ENCODE measurements around the gene NPM3. TPM values are rescaled to one million over a fixed set of nuclear protein-coding genes. Genes with fewer than 3 reads are reported as not detected.

Gene NPM3
- total and polyA plus RNA-seq, 2 of the 8 experiments (the other 6 are each of a cell fraction or from before 2014, with no cell fraction given), result 127 to 175 TPM

DNA sequence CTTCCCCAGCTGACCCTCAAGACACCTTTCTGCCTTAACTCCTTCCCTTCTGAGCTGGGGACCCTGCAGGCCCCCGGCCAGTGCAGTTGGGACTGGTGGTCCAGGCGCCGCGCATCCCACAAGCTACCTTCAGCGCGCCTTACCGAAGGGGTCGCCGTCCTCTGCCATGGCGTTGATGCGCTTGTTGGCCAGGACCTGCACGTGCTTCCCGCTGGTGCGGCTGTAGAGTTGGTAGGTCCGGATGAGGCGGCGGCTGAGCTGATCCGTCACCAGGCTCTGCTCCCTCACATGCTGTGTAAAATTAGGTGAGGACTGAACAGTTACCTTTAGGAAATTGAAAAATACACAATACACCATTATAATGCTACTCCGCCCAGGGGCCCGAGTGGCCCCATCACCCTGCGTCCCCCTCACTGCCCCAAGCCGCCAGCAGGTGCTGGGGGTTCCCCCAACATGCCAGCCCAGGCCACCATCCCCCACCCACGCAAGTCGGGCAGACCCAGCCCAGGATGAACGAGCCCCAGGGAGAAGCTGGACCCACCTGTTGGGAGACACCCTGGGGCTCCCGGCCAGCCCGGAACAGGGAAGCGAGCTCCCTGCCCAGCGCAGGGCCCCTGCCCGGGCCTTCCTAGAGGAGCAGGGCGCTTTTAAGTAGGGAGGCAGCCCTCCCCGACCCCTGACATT lies 8.5 kb downstream of the NPM3 start:
- H2BK120ac ChIP-seq (replicated peaks; ENCODE audit: low read depth, low read length), result no peak overlapping the region
- peak overlapping the region; percentile 47 to 76 for H3K4me2 ChIP-seq (ENCODE audit: insufficient read depth in 1 of 2, low read depth in 2 of 2, low read length in 2 of 2)
- peaks cover 16 to 42% (median 28%) of the 10 kb centered on the region in 4 experiments for H3K4me1 ChIP-seq (replicated peaks in 1 of 4; ENCODE audit: control insufficient read depth in 3 of 4, insufficient read depth in 4 of 4, low read length in 3 of 4)
- no peak overlapping the region for H4K91ac ChIP-seq (replicated peaks; ENCODE audit: insufficient read length, low read length)
- no peak overlapping the region for H4K5ac ChIP-seq (ENCODE audit: insufficient read length, low read depth, low read length)
- ChIA-PET POLR2A (ENCODE audit: partially characterized antibody) (interaction anchor here (0.5 to 4.7 kb wide), 7 partner anchors 9 to 400 kb away, joined by 3 to 19 read pairs (median 3); partner anchors contain the start of genes NPM3 and OGA), CTCF (ENCODE audit: partially characterized antibody) (interaction anchor here (1.4 to 9.2 kb wide), 10 partner anchors 9 to 561 kb away, joined by 3 to 100 read pairs (median 8); partner anchors contain the start of gene NPM3)
- H3K4ac ChIP-seq (replicated peaks; ENCODE audit: insufficient read length, low read depth, low read length), result no peak overlapping the region
- no peaks in the 10 kb centered on the region for H3K79me2 ChIP-seq (ENCODE audit: control insufficient read depth in 1 of 2, insufficient read depth in 2 of 2, low read length in 2 of 2)
- no peaks in the 10 kb centered on the region for H3K9me3 ChIP-seq (ENCODE audit: insufficient read depth in 2 of 2, low read depth in 1 of 2, low read length in 1 of 2)
- H3K27me3 ChIP-seq (replicated peaks in 1 of 4; ENCODE audit: control insufficient read depth in 3 of 4, extremely low read depth in 1 of 4, insufficient read depth in 3 of 4, low read length in 3 of 4), result peaks cover 50 to 74% (median 69%) of the 10 kb centered on the region in 4 experiments
- no peak overlapping the region for H3K56ac ChIP-seq (replicated peaks; ENCODE audit: insufficient read length, low read depth, low read length)
- H4K20me1 ChIP-seq (replicated peaks in 1 of 2; ENCODE audit: control insufficient read depth in 1 of 2, insufficient read depth in 2 of 2, low read length in 2 of 2), result peaks cover 0 to 20% of the 10 kb centered on the region in 2 experiments
- H4K8ac ChIP-seq (ENCODE audit: extremely low read depth, insufficient read depth, low read length), result peak overlapping the region; percentile 51
- H3K4me3 ChIP-seq (ENCODE audit: extremely low read depth in 1 of 4, insufficient read depth in 2 of 4, low read depth in 3 of 4, low read length in 4 of 4), result peak overlapping the region in 3 of 4 experiments; percentile 27 to 54 (median 35); a peak in 6 of 8 replicates
- FAIRE-seq (no peak), DNase-seq (ENCODE audit: low read depth in 1 of 2, low spot score in 2 of 2) (peak in 1 of 2 experiments; percentile 79)
- H2BK20ac ChIP-seq (ENCODE audit: low read length), result no peak overlapping the region
- H2AK5ac ChIP-seq (ENCODE audit: low read depth, low read length), result no peak overlapping the region
- H2BK5ac ChIP-seq (ENCODE audit: low read depth, low read length), result no peak overlapping the region
- H3K23ac ChIP-seq (ENCODE audit: insufficient read length), result no peak overlapping the region
- H3K14ac ChIP-seq (ENCODE audit: insufficient read length), result no peak overlapping the region
- no peak overlapping the region for H2AFZ ChIP-seq (ENCODE audit: low read length)
- no peak overlapping the region for H3K27ac ChIP-seq (ENCODE audit: low read depth, low read length)
- H3K23me2 ChIP-seq (ENCODE audit: low read depth, low read length), result peaks cover 19% of the 10 kb centered on the region
- H3K36me3 ChIP-seq (ENCODE audit: control insufficient read depth in 2 of 4, insufficient read depth in 4 of 4, low read length in 3 of 4), result no peaks in the 10 kb centered on the region; a peak in 1 of 8 replicates
- no peaks in the 10 kb centered on the region for H3K79me1 ChIP-seq (ENCODE audit: low read depth, low read length)
- H3K18ac ChIP-seq (ENCODE audit: extremely low read depth, low read length), result peak overlapping the region; percentile 24; the same call in 1 of the 2 replicates
- H2BK12ac ChIP-seq (ENCODE audit: low read depth, low read length), result peak overlapping the region; percentile 71; the same call in 1 of the 2 replicates
- H2BK15ac ChIP-seq (ENCODE audit: low read length), result peak overlapping the region; percentile 72; the same call in 1 of the 2 replicates
- WGBS, 2 experiments (ENCODE audit: extremely low coverage in 1 of 2, insufficient coverage in 1 of 2, insufficient read length in 1 of 2, insufficient replicate concordance in 2 of 2, low coverage in 1 of 2, low lambda C conversion rate in 2 of 2, missing lambda C conversion rate in 1 of 2), result 5% methylated on average over 24 of the region's 32 CpGs; no CpG with 5 or more reads in 1 of the 2 experiments
- no peak overlapping the region for H3K9ac ChIP-seq (replicated peaks in 1 of 4; ENCODE audit: extremely low read depth in 1 of 4, low read depth in 3 of 4, low read length in 3 of 4)
- TF ChIP-seq TBP (IDR thresholded peaks at IDR 0.05; ENCODE audit: low read depth, low read length) (no peak), NANOG (IDR thresholded peaks at IDR 0.05; ENCODE audit: insufficient read depth, low read depth, low read length, poor library complexity, severe bottlenecking) (no peak), HDAC2 (IDR thresholded peaks at IDR 0.05; ENCODE audit: borderline replicate concordance in 1 of 2, low read depth in 2 of 2, low read length in 2 of 2) (no peak), KDM5A (IDR thresholded peaks at IDR 0.05; ENCODE audit: low read length) (no peak), ZNF274 (IDR thresholded peaks at IDR 0.05; ENCODE audit: borderline replicate concordance, extremely low read depth, low read length) (no peak), BACH1 (IDR thresholded peaks at IDR 0.05; ENCODE audit: low read length) (no peak), YY1 (IDR thresholded peaks at IDR 0.05; ENCODE audit: low read depth, low read length) (peak; percentile 82; the same call in 1 of the 2 replicates), KDM1A (IDR thresholded peaks at IDR 0.05; ENCODE audit: borderline replicate concordance, low read length) (no peak), SP2 (IDR thresholded peaks at IDR 0.05; ENCODE audit: low read length) (no peak), TAF1 (IDR thresholded peaks at IDR 0.05; ENCODE audit: low read depth, low read length) (no peak), SAP30 (IDR thresholded peaks at IDR 0.05; ENCODE audit: insufficient read depth, insufficient replicate concordance, low read length) (no peak), SIRT6 (IDR thresholded peaks at IDR 0.05; ENCODE audit: low read length) (no peak)

All from H1 (cell line).